DOHH2 (cell line): ENCODE measurements around the gene TRAF1.

Source experiments
- H3F3A ChIP-seq: fragments of 200-600 bp; sonication (generic), shearing (Covaris generic); 2 replicates; pipeline ENCODE4 v1.6.0; 2016; ENCODE audit warnings: antibody characterized with exemption, mild to moderate bottlenecking; ENCODE audit not compliant: control insufficient read depth, insufficient read depth
- H3K27ac ChIP-seq: fragments of 200-600 bp; sonication (generic); 2 replicates; pipeline ENCODE4 v1.5.1; 2014; ENCODE audit warnings: low read depth, mild to moderate bottlenecking, low read length, moderate library complexity
- H3K27me3 ChIP-seq: fragments of 200-600 bp; sonication (generic); 2 replicates; pipeline ENCODE4 v1.6.1; 2014; ENCODE audit warnings: mild to moderate bottlenecking, low read length, mixed read lengths; ENCODE audit not compliant: control insufficient read depth
- H3K36me3 ChIP-seq: fragments of 200-600 bp; sonication (generic); 2 replicates; pipeline ENCODE4 v1.6.1; 2014; ENCODE audit warnings: mild to moderate bottlenecking, low read length, moderate library complexity, mixed read lengths; ENCODE audit not compliant: control insufficient read depth
- H3K4me1 ChIP-seq: fragments of 200-600 bp; sonication (generic); 2 replicates; pipeline ENCODE4 v1.6.1; 2014; ENCODE audit warnings: mild to moderate bottlenecking, low read length, mixed read lengths; ENCODE audit not compliant: control insufficient read depth
- H3K4me2 ChIP-seq: fragments of 200-600 bp; sonication (generic); 2 replicates; pipeline ENCODE4 v1.6.0; 2014; ENCODE audit warnings: mild to moderate bottlenecking, low read length, moderate library complexity
- H3K4me3 ChIP-seq: fragments of 200-600 bp; sonication (generic); 2 replicates; pipeline ENCODE4 v1.5.1; 2014; ENCODE audit warnings: mild to moderate bottlenecking, low read length, mixed read lengths
- H3K79me2 ChIP-seq: fragments of 200-600 bp; sonication (generic); 2 replicates; pipeline ENCODE4 v1.6.1; 2014; ENCODE audit warnings: mild to moderate bottlenecking, low read length, mixed read lengths; ENCODE audit not compliant: control insufficient read depth
- H3K9me2 ChIP-seq: fragments of 200-600 bp; sonication (generic); replicated peaks from 2 replicates; pipeline ENCODE4 v1.6.1; 2014; ENCODE audit warnings: mild to moderate bottlenecking, low read length, mixed read lengths; ENCODE audit not compliant: control insufficient read depth
- H3K9me3 ChIP-seq: fragments of 200-600 bp; sonication (generic); 2 replicates; pipeline ENCODE4 v1.6.1; 2014; ENCODE audit warnings: antibody characterized with exemption, low read length, mixed read lengths; ENCODE audit not compliant: control insufficient read depth, insufficient read depth
- H4K20me1 ChIP-seq: fragments of 200-600 bp; sonication (generic); 2 replicates; pipeline ENCODE4 v1.6.0; 2014; ENCODE audit warnings: low read depth, mild to moderate bottlenecking, antibody characterized with exemption, low read length, moderate library complexity; ENCODE audit not compliant: control insufficient read depth, insufficient read depth
- EZH2phosphoT487 ChIP-seq: fragments of 200-600 bp; sonication (generic); IDR thresholded peaks from 2 replicates; pipeline ENCODE4 v1.6.1; 2017; ENCODE audit warnings: borderline replicate concordance, mild to moderate bottlenecking, antibody characterized with exemption, low read length, moderate library complexity, mixed read lengths
- TF ChIP-seq, protein P1 (sequence below): fragments of 200-600 bp; sonication (generic); IDR thresholded peaks from one replicate; pipeline ENCODE4 v1.5.1; 2014; ENCODE audit warnings: antibody characterized with exemption, mild to moderate bottlenecking, low read depth, low read length; ENCODE audit not compliant: poor library complexity, severe bottlenecking

Gene TRAF1

DNA sequence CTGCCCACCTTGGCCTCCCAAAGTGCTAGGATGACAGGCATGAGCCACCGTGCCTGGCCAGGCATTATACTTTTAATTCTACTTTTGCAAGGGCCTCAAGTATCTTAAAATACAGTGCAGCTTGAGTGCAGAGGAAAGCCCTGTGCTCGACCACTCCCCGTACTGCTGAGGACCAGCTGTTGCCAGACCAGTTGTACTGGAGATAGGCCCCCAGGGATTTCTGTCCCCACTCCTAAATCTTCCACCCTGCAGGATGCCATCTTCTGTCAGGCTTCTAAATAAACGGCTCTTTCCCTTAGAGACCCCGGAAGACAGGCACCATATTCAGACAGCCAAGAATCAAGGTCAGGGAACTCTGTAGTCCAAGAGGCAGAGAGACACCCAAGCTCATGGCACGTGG is 67.2 kb downstream of the TRAF1 start:
- H3K27ac ChIP-seq, result no peak overlapping the region
- peaks cover 91% of the 10 kb centered on the region for H3K36me3 ChIP-seq
- H3K4me1 ChIP-seq, result no peaks in the 10 kb centered on the region
- H3K4me2 ChIP-seq, result no peak overlapping the region
- H3K79me2 ChIP-seq, result no peaks in the 10 kb centered on the region
- H3K9me3 ChIP-seq, result no peaks in the 10 kb centered on the region
- H3F3A ChIP-seq, result no peaks in the 10 kb centered on the region; the same call in 1 of the 2 replicates
- H4K20me1 ChIP-seq, result no peaks in the 10 kb centered on the region
- H3K9me2 ChIP-seq, result no peaks in the 10 kb centered on the region
- no peak for TF ChIP-seq EZH2phosphoT487
- TF ChIP-seq, protein P1, sequence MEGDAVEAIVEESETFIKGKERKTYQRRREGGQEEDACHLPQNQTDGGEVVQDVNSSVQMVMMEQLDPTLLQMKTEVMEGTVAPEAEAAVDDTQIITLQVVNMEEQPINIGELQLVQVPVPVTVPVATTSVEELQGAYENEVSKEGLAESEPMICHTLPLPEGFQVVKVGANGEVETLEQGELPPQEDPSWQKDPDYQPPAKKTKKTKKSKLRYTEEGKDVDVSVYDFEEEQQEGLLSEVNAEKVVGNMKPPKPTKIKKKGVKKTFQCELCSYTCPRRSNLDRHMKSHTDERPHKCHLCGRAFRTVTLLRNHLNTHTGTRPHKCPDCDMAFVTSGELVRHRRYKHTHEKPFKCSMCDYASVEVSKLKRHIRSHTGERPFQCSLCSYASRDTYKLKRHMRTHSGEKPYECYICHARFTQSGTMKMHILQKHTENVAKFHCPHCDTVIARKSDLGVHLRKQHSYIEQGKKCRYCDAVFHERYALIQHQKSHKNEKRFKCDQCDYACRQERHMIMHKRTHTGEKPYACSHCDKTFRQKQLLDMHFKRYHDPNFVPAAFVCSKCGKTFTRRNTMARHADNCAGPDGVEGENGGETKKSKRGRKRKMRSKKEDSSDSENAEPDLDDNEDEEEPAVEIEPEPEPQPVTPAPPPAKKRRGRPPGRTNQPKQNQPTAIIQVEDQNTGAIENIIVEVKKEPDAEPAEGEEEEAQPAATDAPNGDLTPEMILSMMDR, result no peak
- no peak overlapping the region for H3K4me3 ChIP-seq
- H3K27me3 ChIP-seq, result no peaks in the 10 kb centered on the region

DNA sequence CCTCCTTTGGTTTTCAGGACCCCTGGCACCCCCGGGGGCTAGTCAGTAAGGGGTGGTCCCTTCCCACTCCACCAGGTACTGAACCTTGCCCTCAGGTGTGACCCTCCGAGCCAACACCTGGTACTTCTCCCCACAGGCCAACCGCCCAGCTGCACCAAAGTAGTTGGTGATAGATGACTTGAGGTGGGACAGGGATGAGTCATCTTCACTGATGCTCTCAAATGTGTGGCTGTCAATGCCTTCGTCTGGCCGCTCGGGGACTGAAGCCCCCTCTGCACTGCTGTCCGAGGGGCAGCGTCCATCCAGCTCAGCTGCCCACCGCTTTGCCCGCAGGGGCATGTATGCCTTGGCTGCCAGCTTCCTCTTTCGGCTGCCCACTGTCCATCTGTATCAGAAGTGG is 68.7 kb downstream of the TRAF1 start:
- peaks cover 2% of the 10 kb centered on the region; the same call in 1 of the 2 replicates for H3F3A ChIP-seq
- H3K4me1 ChIP-seq, result no peaks in the 10 kb centered on the region
- no peaks in the 10 kb centered on the region for H3K9me2 ChIP-seq
- H3K27me3 ChIP-seq, result no peaks in the 10 kb centered on the region
- H3K36me3 ChIP-seq, result peaks cover 88% of the 10 kb centered on the region
- TF ChIP-seq, protein P1, result no peak
- TF ChIP-seq EZH2phosphoT487, result no peak
- no peak overlapping the region for H3K4me2 ChIP-seq
- H3K9me3 ChIP-seq, result no peaks in the 10 kb centered on the region
- H4K20me1 ChIP-seq, result no peaks in the 10 kb centered on the region
- H3K79me2 ChIP-seq, result no peaks in the 10 kb centered on the region
- no peak overlapping the region for H3K27ac ChIP-seq
- H3K4me3 ChIP-seq, result no peak overlapping the region

DNA sequence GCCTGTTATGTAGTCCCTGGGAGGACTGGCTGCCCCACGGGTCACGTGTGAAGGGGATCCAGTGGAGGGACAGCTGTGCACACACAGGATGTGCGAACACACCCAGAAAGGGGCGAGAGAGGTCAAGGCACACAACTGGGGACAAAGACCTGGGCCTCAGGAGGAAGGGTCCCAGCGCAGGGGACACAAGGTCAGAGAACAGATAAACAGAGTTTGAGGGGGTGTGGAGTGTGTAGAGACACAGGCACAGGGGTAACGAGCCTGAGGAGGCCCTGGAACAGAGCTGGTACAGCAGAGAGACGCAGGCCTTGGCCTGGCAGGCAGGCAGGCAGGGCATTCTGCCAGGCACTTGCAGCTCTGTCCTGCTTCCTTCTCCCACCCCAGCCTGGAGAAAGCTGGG is 69.1 kb downstream of the TRAF1 start:
- peaks cover 88% of the 10 kb centered on the region for H3K36me3 ChIP-seq
- TF ChIP-seq, protein P1, result no peak
- no peak for TF ChIP-seq EZH2phosphoT487
- H3K4me1 ChIP-seq, result no peaks in the 10 kb centered on the region
- H3K9me3 ChIP-seq, result no peaks in the 10 kb centered on the region
- no peak overlapping the region for H3K4me3 ChIP-seq
- no peaks in the 10 kb centered on the region for H4K20me1 ChIP-seq
- no peaks in the 10 kb centered on the region for H3K79me2 ChIP-seq
- peaks cover 7% of the 10 kb centered on the region for H3F3A ChIP-seq
- H3K4me2 ChIP-seq, result no peak overlapping the region
- H3K9me2 ChIP-seq, result no peaks in the 10 kb centered on the region
- no peaks in the 10 kb centered on the region for H3K27me3 ChIP-seq
- H3K27ac ChIP-seq, result no peak overlapping the region
